Germinal center (tissue), 1 donor: ENCODE measurements around the gene IL18RAP.

Source experiments
- DNase-seq: peaks from one replicate; pipeline ENCODE4 v3.0.0; 2012; ENCODE audit warnings: mixed read lengths, low spot score

The IL18RAP gene

GRCh38 chr2:102423368-102423767 is 408 bp downstream of the IL18RAP start:
- DNase-seq: no peak

DNA sequence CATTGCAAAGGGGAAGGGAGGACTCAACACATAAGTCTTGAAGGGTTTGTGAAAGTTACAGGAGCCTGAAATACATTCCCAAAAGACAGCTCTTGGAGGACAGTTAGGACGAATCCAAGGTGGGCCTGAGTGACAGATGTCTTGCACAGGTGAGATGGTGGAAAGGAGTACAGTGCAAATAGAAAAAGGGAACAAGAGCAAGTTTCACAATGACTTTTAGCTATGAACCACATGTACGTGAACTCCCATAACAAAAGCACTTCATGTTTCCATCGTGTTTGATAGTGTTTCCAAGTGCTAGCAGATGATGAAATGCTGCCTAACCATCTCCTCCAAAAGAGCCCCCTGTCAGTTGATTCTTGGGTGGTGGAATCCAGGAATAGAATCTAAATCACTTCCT is 1.8 kb downstream of the IL18RAP start:
- peak; percentile 19 for DNase-seq

- no peak for DNase-seq
Measured at GRCh38 chr2:102425441-102426132, 2.6 kb downstream of the IL18RAP start.

DNA sequence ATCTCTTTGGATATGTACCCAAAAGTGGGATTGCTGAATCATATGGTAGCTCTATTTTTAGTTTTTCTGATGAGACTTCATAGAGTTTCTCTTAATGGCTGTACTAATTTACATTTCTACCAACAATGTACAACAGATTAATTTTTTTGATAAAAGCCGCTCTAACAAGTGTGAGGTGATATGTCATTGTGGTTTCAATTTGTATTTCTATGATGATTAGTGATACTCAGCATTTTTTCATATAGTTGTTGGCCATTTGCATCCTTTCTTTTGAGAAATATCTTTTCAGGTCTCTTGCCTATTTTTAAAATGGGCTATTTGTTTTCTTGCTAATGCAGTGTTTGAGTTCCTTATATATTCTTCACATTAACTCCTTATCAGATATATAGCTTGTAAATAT is 4.3 kb downstream of the IL18RAP start:
- no peak for DNase-seq

- no peak for DNase-seq
Measured at GRCh38 chr2:102428573-102428972, 5.6 kb downstream of the IL18RAP start.

GRCh38 chr2:102432386-102432785 is 9.4 kb downstream of the IL18RAP start:
- no peak for DNase-seq

DNA sequence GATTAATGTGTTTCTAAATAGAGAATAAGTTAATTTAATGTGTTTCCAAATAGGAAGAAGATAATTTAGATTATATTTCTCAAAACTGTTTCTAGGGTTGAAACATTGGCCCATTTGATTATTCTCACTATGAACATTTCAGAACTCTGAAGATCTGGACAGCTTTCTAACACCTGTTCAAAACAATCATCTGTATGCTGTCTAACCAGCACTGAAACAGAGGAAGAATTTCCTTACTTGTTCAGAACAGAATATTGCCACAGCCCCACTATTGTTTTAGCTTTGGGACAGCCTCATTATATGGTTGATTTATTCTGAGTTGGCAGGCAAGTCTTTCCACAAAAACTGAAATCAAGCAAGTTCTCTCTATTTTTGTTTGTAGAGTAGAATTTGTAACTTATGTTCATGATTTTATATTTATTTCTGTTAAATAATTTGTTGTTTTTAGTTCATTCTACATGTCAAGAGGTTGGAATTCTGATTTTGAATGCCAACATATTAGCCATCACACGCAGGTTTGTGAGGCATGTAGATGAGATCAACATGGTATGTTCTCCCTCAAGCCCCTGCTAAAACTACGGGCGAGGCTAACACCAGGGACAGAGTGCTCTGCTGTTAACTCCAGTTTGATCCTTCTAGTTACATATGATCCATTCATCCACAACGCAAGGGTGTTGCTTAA is 11.2 kb downstream of the IL18RAP start:
- no peak for DNase-seq

GRCh38 chr2:102434655-102435381 is 11.9 kb downstream of the IL18RAP start:
- no peak for DNase-seq

DNA sequence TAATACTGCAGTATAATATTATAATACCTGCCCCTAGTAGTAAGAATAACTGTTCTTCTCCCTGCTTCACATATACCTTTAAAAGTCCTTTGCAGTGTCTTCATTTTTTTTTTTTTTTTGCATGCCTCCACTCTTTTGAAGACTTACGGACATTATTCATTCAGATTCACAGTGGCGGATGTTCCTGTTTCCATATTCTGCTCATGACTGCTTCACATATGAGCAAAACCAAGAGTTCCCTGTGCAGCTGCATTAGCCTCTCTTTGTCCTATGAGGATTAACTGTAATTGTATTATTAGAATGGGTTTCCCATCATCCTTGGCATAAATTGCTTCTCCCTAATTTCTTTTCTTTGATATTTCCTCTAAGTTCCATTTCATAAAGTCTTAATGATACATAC is 12.8 kb downstream of the IL18RAP start:
- DNase-seq: no peak

DNA sequence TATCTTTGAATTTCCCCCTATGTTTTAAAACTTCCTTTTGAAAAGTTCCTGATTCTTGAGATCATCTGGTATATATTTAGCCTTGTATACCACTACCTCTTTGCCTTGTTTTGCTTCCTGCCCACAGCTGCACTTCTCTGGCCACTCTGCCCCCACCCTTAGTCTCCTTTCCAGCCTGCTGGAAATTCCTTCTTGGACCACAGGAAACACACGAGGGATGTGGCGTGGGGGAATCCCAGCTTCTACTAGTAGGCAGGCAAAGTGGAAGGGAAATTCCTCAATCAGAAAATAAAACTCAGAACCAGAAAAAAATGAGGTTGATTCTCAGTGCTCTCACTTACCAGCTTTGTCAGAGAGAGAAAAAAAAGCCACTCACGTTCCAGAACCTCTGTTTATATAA is 13.4 kb downstream of the IL18RAP start:
- no peak for DNase-seq

DNA sequence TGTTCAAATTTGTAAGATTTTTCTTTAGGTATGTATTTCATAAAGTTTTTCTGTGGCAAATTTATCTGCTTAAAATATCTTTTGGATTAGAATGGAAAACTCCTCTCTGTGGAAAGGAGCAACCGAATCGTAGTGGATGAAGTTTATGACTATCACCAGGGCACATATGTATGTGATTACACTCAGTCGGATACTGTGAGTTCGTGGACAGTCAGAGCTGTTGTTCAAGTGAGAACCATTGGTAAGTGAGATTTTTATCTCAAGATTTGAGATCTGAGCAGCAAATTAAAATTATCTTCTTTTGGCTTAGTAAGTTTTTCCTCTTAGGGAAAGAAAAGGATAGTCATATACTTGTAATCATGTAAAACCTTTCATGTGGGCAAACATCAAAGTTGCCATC is 14.2 kb downstream of the IL18RAP start:
- DNase-seq: no peak

- no peak for DNase-seq
Measured at GRCh38 chr2:102438111-102438510, 15.2 kb downstream of the IL18RAP start.

GRCh38 chr2:102438578-102438977 is 15.6 kb downstream of the IL18RAP start:
- no peak for DNase-seq

- DNase-seq: no peak
Measured at GRCh38 chr2:102439065-102439695, 16.2 kb downstream of the IL18RAP start.

DNA sequence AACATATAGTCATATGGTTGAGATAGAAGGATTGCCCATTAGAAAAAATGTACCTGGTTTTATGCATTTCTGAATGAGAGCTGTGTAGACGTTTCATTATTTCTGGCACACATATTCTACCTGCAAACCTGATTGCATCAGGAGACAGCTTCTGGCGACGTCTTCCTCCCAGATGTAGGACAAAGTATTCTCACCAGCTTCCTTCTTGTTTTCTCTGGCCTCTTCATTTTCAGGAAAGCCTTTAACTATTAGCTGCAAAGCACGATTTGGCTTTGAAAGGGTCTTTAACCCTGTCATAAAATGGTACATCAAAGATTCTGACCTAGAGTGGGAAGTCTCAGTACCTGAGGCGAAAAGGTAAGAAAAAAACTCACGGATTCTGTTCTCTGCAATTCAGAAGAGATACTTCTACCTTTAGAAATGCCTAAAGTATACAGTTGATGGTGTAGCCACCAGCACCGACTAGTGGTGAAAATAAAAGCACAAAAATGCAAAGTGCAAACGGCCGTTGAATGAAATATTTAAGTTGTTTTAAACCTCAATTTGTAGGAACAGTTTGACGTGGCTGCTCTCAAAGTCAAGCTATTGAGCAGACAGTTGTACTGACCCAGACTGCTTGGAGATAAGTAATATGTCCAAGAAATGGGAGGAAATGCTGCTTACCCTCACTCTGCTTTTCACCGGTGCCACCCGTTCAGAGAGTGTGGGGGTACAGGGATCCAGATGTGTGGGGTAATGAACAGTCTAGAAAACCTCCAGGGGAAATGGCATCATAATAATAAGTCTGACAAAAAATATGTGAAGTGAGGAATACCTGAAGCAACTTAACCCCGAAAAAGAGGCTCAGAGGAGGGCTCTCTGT is 20.2 kb downstream of the IL18RAP start:
- peak; percentile 13 for DNase-seq

DNA sequence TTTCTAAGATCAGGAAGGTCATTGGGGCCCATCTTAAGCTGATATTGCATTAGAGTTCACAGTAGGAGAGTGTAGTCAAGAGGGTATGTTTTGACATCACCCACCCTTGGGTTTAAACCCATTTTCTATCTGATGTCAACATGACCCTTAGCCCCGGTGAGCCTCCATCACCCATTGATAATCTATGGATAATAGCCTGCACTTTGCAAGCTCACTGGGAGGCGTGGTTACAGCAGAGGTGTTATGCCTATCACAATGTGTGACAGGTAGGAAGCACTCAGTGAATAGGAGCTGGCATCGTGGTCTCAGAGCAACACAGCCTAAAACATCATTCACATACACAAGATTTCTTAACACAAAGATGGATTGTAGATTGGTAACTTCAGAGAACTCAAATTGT is 21.3 kb downstream of the IL18RAP start:
- DNase-seq: no peak

DNA sequence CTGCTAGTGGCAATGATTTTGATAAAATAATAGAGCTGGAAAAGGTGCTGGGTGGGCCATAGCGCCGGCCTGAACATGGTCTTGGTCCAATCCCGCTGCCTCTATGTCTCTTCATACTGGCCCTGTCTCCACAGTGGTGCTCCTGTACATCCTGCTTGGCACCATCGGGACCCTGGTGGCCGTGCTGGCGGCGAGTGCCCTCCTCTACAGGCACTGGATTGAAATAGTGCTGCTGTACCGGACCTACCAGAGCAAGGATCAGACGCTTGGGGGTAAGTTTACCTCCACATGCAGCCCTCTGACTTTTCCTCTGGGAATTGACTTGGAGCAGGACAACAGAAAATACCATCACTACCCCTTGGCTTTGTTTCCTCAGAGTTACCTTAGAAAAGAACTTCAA is 24.0 kb downstream of the IL18RAP start:
- DNase-seq: no peak

DNA sequence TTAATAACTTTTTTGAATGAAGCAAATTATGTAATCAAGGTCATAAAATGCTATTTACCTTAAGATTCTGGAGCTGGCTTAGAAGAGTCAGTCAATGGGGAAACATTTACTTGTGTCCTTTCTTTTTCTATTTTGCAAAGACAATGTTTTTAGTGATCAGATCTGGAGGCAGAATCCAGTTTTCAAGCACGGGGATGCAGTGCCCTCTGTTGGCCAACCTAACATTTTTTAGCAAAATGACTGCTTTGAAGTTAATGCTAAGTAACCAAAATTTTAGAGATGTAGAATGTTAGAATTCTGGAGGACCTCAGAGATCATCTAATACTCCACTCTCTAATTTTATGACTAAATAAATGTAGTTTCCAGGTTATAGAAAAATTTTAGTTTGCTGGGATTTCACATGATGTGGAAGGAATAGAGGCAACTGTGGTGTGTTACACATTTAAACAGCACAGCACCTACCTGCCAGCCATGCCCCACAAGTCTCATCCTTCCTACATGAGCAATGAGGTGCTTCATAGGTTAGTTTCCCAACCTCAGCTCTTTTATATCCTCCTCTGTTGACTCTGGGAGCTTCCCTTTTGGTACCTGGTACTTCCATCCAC is 26.5 kb downstream of the IL18RAP start:
- peak; percentile 24 for DNase-seq

DNA sequence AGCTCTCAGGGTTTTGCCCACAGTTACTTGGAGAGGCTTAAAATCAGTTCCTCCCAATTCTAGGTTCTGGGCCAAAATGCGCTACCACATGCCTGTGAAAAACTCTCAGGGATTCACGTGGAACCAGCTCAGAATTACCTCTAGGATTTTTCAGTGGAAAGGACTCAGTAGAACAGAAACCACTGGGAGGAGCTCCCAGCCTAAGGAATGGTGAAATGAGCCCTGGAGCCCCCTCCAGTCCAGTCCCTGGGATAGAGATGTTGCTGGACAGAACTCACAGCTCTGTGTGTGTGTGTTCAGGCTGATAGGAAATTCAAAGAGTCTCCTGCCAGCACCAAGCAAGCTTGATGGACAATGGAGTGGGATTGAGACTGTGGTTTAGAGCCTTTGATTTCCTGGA is 29.0 kb downstream of the IL18RAP start:
- no peak for DNase-seq

DNA sequence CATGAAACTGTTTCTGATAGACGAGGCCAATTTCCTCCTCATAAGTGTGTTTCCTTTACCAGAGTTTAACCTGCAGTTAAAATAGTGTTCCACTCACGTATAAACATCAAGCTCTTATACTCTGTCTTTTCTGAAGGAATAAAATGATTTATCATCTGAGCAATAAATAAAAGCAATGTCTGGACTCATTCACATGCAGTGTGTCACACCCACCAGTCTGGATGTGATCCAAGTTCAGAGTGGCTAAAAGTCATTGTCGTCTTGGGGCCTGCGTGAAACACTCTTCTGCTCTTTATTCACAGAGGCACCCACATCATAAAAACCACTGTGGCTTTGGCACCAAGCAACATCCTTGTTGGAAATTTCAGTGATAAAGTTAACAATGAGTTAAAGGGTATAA is 30.5 kb downstream of the IL18RAP start:
- no peak for DNase-seq

- DNase-seq: no peak
Measured at GRCh38 chr2:102455061-102455670, 32.2 kb downstream of the IL18RAP start.
